ENCODE data around the gene MPND. TPM values are rescaled to one million over a fixed set of nuclear protein-coding genes. Genes with fewer than 3 reads are reported as not detected.

MPND gene
- total and polyA plus RNA-seq, 12 donors, result 4.5 to 52.3 (median 16.1) TPM

- TF ChIP-seq POLR2A (IDR thresholded peaks at IDR 0.05) (no peak), CTCF (IDR thresholded peaks at IDR 0.05) (no peak)
- WGBS, 4 donors, result 46 to 56% (median 54%) methylated on average over 6 to 8 of the region's 8 CpGs
Measured at GRCh38 chr19:4302243-4302640, 41.1 kb upstream of the MPND start, which contains the start of gene TMIGD2. Gene TMIGD2 (minus strand): TSS chr19:4302389. CDS start chr19:4302385, 4 bp downstream.

GRCh38 chr19:4303819-4304537, 39.4 kb upstream of the MPND start:
- H3K4me1 ChIP-seq (replicated peaks in 1 of 2), result no peaks in the 10 kb centered on the region
- TF ChIP-seq CTCF (IDR thresholded peaks at IDR 0.05) (no peak), POLR2A (IDR thresholded peaks at IDR 0.05) (no peak)
- intact Hi-C loops (cut with DNase I), result no loop called here
- WGBS, 4 donors, result 41 to 49% (median 47%) methylated on average over 14 to 18 of the region's 18 CpGs
- no peaks in the 10 kb centered on the region for H3K36me3 ChIP-seq (replicated peaks in 1 of 2)
- H3K9me3 ChIP-seq (replicated peaks in 1 of 3), result no peaks in the 10 kb centered on the region
- DNase-seq, result no peak
- H3K27ac ChIP-seq, result no peak overlapping the region
- no peak overlapping the region for H3K4me3 ChIP-seq
- peaks cover 8% of the 10 kb centered on the region for H3K27me3 ChIP-seq

More at GRCh38 chr19:4302243-4302640, 41.1 kb upstream of the MPND start, which contains the start of gene TMIGD2:
- Histone ChIP-seq H3K27me3 (peaks cover 8% of the 10 kb centered on the region), H3K36me3 (replicated peaks in 1 of 2) (no peaks in the 10 kb centered on the region), H3K9me3 (replicated peaks in 1 of 3) (no peaks in the 10 kb centered on the region), H3K4me3 (no peak within 1 kb of the TSS), H3K4me1 (replicated peaks in 1 of 2) (no peaks in the 10 kb centered on the region), H3K27ac (no peak within 1 kb of the TSS)
- intact Hi-C loops (cut with DNase I), result no loop called here
- no peak for DNase-seq

GRCh38 chr19:4304538-4305256, 38.7 kb upstream of the MPND start, which contains the start of gene FSD1:
Gene FSD1 (plus strand): TSS chr19:4304598. CDS start chr19:4304747, 149 bp downstream.
- H3K27ac ChIP-seq, result no peak within 1 kb of the TSS
- whole genome bisulfite sequencing, 4 donors, result 4 to 17% (median 5%) methylated on average over 8 to 58 of the region's 63 CpGs
- intact Hi-C loops (cut with DNase I), result no loop called here
- H3K4me1 ChIP-seq (replicated peaks in 1 of 2), result no peaks in the 10 kb centered on the region
- no peak for TF ChIP-seq CTCF (IDR thresholded peaks at IDR 0.05)
- TF ChIP-seq POLR2A (IDR thresholded peaks at IDR 0.05), result no peak
- no peaks in the 10 kb centered on the region for H3K9me3 ChIP-seq (replicated peaks in 1 of 3)
- no peak within 1 kb of the TSS for H3K4me3 ChIP-seq
- peaks cover 8% of the 10 kb centered on the region for H3K27me3 ChIP-seq
- no peak for DNase-seq
- no peaks in the 10 kb centered on the region for H3K36me3 ChIP-seq (replicated peaks in 1 of 2)

- TF ChIP-seq POLR2A (IDR thresholded peaks at IDR 0.05) (no peak), CTCF (IDR thresholded peaks at IDR 0.05) (no peak)
- intact Hi-C loops (cut with DNase I), result no loop called here
- DNase-seq, result no peak
- Histone ChIP-seq H3K27ac (no peak overlapping the region), H3K27me3 (peaks cover 8% of the 10 kb centered on the region), H3K4me1 (replicated peaks in 1 of 2) (no peaks in the 10 kb centered on the region), H3K9me3 (replicated peaks in 1 of 3) (no peaks in the 10 kb centered on the region), H3K4me3 (no peak overlapping the region), H3K36me3 (replicated peaks in 1 of 2) (no peaks in the 10 kb centered on the region)
- WGBS, 4 donors, result 65 to 74% (median 70%) methylated on average over 7 of the region's 7 CpGs
Measured at GRCh38 chr19:4305257-4305612, 38.1 kb upstream of the MPND start.
